HepG2 (cell line): ENCODE measurements around the gene ARHGAP19. TPM values are rescaled to one million over a fixed set of nuclear protein-coding genes. Genes with fewer than 3 reads are reported as not detected.

ENCODE experiments used
- ATAC-seq: fragments of 200-7000 bp; cut with Tn5 transposase; 3 replicates; pipeline ENCODE4 v1.9.1; 2020; ENCODE audit warnings: mild to moderate bottlenecking, moderate library complexity
- BruUV-seq: library from RNA; stranded (reverse); fragments of 400-500 nt; replicated peaks from 2 replicates; lab custom pipeline; 2021; lab: Mats Ljungman, UMichigan
- CTCF ChIA-PET: fragments of 300-600 bp; formaldehyde crosslinking; extraction: SDS; loops from one replicate; lab custom pipeline; 2021; ENCODE audit warnings: low total read pairs, inconsistent platforms, low intra/inter-chr PET ratio; lab: Yijun Ruan, JAX
- POLR2A ChIA-PET: fragments of 350-600 bp; sonication (Branson Sonifier 250); formaldehyde crosslinking; loops from one replicate; lab custom pipeline; 2020; ENCODE audit warnings: antibody characterized with exemption, inconsistent platforms; lab: Yijun Ruan, JAX
- DNase-seq: peaks from one replicate; pipeline ENCODE4 v3.0.0-alpha.2; 2015; ENCODE audit warnings: low spot score
- FAIRE-seq: peaks from 3 replicates; lab custom pipeline; 2011; peaks lifted over from hg19 to GRCh38; lab: Jason Lieb, UNC
- H2AFZ ChIP-seq: one replicate; pipeline ENCODE4 v1.6.1; 2011; ENCODE audit warnings: low read length, inconsistent platforms
- H3K27ac ChIP-seq: fragments of 300-600 bp; 3 replicates; pipeline ENCODE4 v1.8.0; 2011; ENCODE audit warnings: mixed run types, mild to moderate bottlenecking, mixed read lengths, low read length, inconsistent platforms; ENCODE audit not compliant: insufficient read depth; ENCODE audit errors: extremely low read length
- H3K27me3 ChIP-seq, 2 experiments: fragments of 200-600 bp in 1 of 2; 2 replicates in 1 of 2; 3 replicates in 1 of 2; pipeline versions ENCODE4 v1.6.0 to v1.8.0; 2011; ENCODE audit warnings: low read length in 2 of 2, mild to moderate bottlenecking in 2 of 2, moderate library complexity in 2 of 2, inconsistent platforms in 1 of 2; ENCODE audit not compliant: insufficient read depth in 2 of 2, control insufficient read depth in 1 of 2
- H3K36me3 ChIP-seq, 2 experiments: fragments of 200-600 bp in 1 of 2; replicated peaks in 1 of 2; 2 replicates in 1 of 2; 3 replicates in 1 of 2; pipeline versions ENCODE4 v1.5.1 to v1.8.0; 2011; ENCODE audit warnings: low read length in 2 of 2, inconsistent platforms in 1 of 2; ENCODE audit not compliant: insufficient read depth in 2 of 2, control insufficient read depth in 1 of 2
- H3K4me1 ChIP-seq: 2 replicates; pipeline ENCODE4 v1.5.1; 2012; ENCODE audit warnings: low read length, inconsistent platforms; ENCODE audit not compliant: insufficient read depth
- H3K4me2 ChIP-seq: 2 replicates; pipeline ENCODE4 v1.6.0; 2011; ENCODE audit warnings: low read depth, low read length, inconsistent platforms
- H3K4me3 ChIP-seq, 3 experiments: fragments of 200-600 bp in 1 of 3; sonication (generic), shearing (Covaris generic) in 1 of 3; replicated peaks in 1 of 3; 2 replicates each; pipeline ENCODE4 v1.5.1; 2011 to 2016; ENCODE audit warnings: low read length in 3 of 3, inconsistent platforms in 2 of 3, low read depth in 2 of 3, mild to moderate bottlenecking in 2 of 3, control low read depth in 1 of 3, mixed read lengths in 1 of 3; ENCODE audit not compliant: insufficient read depth in 1 of 3
- H3K79me2 ChIP-seq: one replicate; pipeline ENCODE4 v1.6.1; 2011; ENCODE audit warnings: low read length, inconsistent platforms; ENCODE audit not compliant: insufficient read depth
- H3K9ac ChIP-seq: 2 replicates; pipeline ENCODE4 v1.6.0; 2011; ENCODE audit warnings: mild to moderate bottlenecking, low read depth, low read length, inconsistent platforms; ENCODE audit not compliant: insufficient read depth
- H3K9me3 ChIP-seq: 2 replicates; pipeline ENCODE4 v1.5.1; 2012; ENCODE audit warnings: mild to moderate bottlenecking, low read length
- H4K20me1 ChIP-seq: 2 replicates; pipeline ENCODE4 v1.6.0; 2011; ENCODE audit warnings: inconsistent platforms, mild to moderate bottlenecking, low read length, moderate library complexity; ENCODE audit not compliant: insufficient read depth
- CBFB ChIP-seq: sonication (generic); formaldehyde crosslinking; IDR thresholded peaks from 2 replicates; pipeline ENCODE4 v1.4.0; 2020; ENCODE audit warnings: missing genetic modification reagents
- HNRNPH1 ChIP-seq: fragments of 200-400 bp; formaldehyde crosslinking; optimal IDR thresholded peaks from 2 replicates; pipeline ENCODE3; 2017; ENCODE audit warnings: mild to moderate bottlenecking, low read depth, low read length
- ZNF629 ChIP-seq: sonication (generic); formaldehyde crosslinking; conservative IDR thresholded peaks from 2 replicates; pipeline ENCODE4 v1.5.0; 2020; ENCODE audit warnings: missing genetic modification reagents
- WGBS: methylation state at CpG from one replicate; pipeline ENCODE4 v1.1.6; 2017; ENCODE audit warnings: low lambda C conversion rate; 5-methylcytosine and 5-hydroxymethylcytosine counted together
- in situ Hi-C: cut with HindIII; loops from 2 replicates; pipeline ENCODE4 v1.10.0; 2017; ENCODE audit warnings: low pct_unique_long_range_greater_than_20kb; ENCODE audit not compliant: extremely low pct_ligation_motif_present
- intact Hi-C: fragments of 100-400 bp; cut with micrococcal nuclease; formaldehyde crosslinking; loops from one replicate; pipeline ENCODE4 v1.10.0; 2022; ENCODE audit not compliant: unreplicated experiment
- polyA plus RNA-seq, 8 experiments: library from polyadenylated mRNA; depleted of rRNA in 3 of 8; stranded (reverse) in 7 of 8; unstranded in 1 of 8; fragments of >200 nt; fragmentation: Illumina TruSeq in 4 of 8; extraction: Trizol in 4 of 8; gene quantifications; 2 replicates each; pipeline versions ENCODE4 v1.2.1 to v1.2.3, GENCODE V29; 2011 to 2016; ENCODE audit warnings: low read depth in 4 of 8, missing spikeins in 1 of 8, mixed read lengths in 1 of 8; ENCODE audit not compliant: insufficient read depth in 1 of 8
- total RNA-seq, 5 experiments: library from RNA; depleted of rRNA; stranded (reverse); fragments of >200 nt; fragmentation: Illumina TruSeq; extraction: Trizol; gene quantifications; 2 replicates each; pipeline ENCODE4 v1.2.3, GENCODE V29; 2016; ENCODE audit warnings: low read depth in 1 of 5
- TF ChIP-seq, protein P1 (sequence below): sonication (generic); formaldehyde crosslinking; IDR thresholded peaks from 2 replicates; pipeline ENCODE4 v1.4.0; 2020; ENCODE audit warnings: mild to moderate bottlenecking, missing genetic modification reagents
- TF ChIP-seq, protein P2 (sequence below): IDR thresholded peaks from 2 replicates; pipeline ENCODE4 v1.6.1; 2018; ENCODE audit warnings: missing genetic modification reagents

Gene ARHGAP19
- total and polyA plus RNA-seq, 2 of the 13 experiments (the other 11 are each of a cell fraction or from before 2014, with no cell fraction given) = 7.6 to 10.0 TPM

DNA sequence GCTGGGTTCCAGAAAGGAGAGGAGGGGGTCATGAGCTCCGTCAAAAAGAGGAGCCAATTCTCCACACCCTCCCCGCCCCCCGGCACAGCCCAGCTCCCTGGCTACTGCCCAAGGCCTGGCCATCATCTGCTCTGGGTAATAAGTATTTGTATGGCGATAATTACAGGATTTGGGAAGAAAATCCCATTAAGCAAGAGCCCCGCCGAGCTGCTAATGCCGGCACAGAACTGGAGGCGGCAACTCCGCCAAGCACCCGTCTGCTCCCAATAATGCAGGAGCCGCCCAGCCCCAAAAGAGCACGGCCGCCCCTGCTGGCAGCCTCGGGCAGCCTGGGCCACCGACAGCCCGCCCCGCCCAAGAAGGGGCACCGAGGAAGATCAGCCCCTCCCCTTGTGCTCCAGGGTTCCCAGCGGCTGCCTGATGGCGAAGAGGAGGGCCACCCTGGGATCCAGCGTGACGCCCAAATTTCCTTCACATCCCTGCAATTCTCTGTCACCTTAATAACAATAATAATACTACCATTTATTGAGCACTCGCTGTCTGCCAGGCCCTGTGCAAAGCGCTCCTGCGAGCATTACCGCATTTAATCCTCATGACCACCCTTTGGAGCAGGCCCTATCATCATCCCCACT lies 112.6 kb downstream of the ARHGAP19 start (continued):
- TF ChIP-seq, protein P1, sequence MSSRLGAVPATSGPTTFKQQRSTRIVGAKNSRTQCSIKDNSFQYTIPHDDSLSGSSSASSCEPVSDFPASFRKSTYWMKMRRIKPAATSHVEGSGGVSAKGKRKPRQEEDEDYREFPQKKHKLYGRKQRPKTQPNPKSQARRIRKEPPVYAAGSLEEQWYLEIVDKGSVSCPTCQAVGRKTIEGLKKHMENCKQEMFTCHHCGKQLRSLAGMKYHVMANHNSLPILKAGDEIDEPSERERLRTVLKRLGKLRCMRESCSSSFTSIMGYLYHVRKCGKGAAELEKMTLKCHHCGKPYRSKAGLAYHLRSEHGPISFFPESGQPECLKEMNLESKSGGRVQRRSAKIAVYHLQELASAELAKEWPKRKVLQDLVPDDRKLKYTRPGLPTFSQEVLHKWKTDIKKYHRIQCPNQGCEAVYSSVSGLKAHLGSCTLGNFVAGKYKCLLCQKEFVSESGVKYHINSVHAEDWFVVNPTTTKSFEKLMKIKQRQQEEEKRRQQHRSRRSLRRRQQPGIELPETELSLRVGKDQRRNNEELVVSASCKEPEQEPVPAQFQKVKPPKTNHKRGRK (CRISPR knock-in tag) = no peak
- TF ChIP-seq HNRNPH1 (no peak), CBFB (0 out of 2 replicates have a peak, but pooled peaks have one; percentile 21)
- TF ChIP-seq, all 625 proteins: peak for 11

DNA sequence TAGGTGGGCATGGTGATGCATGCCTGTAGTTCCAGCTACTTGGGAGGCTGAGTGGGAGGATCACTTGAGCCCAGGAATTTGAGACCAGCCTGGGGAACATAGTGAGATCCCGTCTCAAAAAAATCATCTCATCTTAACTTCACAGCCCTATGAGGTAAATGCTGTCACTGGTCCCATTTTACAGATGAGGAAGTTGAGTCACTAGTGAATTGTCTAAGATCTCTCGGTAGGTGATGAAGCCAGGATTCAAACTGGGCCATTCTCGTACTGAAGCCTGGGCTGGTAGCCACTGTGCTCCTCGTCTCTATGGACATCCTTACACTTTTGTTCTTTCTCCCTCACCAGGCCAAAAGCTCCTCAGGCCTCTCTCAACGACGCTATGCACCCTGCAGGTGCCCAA lies 113.1 kb downstream of the ARHGAP19 start:
- 9% methylated on average over 5 of the region's 6 CpGs for WGBS
- POLR2A ChIA-PET = interaction anchor here (1.4 kb wide), 1 partner anchor 41 kb away, joined by 6 read pairs; no protein-coding TSS in a partner anchor

More for the DNA sequence above, 113.1 kb downstream of the ARHGAP19 start:
- ATAC-seq (no peak), FAIRE-seq (no peak), DNase-seq (no peak)
- TF ChIP-seq ZNF629 = peak; percentile 80
- TF ChIP-seq, protein P2, sequence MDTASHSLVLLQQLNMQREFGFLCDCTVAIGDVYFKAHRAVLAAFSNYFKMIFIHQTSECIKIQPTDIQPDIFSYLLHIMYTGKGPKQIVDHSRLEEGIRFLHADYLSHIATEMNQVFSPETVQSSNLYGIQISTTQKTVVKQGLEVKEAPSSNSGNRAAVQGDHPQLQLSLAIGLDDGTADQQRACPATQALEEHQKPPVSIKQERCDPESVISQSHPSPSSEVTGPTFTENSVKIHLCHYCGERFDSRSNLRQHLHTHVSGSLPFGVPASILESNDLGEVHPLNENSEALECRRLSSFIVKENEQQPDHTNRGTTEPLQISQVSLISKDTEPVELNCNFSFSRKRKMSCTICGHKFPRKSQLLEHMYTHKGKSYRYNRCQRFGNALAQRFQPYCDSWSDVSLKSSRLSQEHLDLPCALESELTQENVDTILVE (CRISPR knock-in tag) = no peak
- H3K36me3 ChIP-seq = no peaks in the 10 kb centered on the region
- no peak overlapping the region; the same call in 1 of the 2 replicates for H3K4me2 ChIP-seq
- H4K20me1 ChIP-seq = no peaks in the 10 kb centered on the region
- no peaks in the 10 kb centered on the region for H3K9me3 ChIP-seq
- in situ Hi-C loops = no loop called here
- CTCF ChIA-PET = interaction anchor here (0.7 to 2.6 kb wide), 3 partner anchors 41 to 106 kb away, joined by 3 to 16 read pairs (median 5); no protein-coding TSS in a partner anchor
- no peak overlapping the region for H3K27ac ChIP-seq
- intact Hi-C loops = no loop called here
- H3K79me2 ChIP-seq = no peaks in the 10 kb centered on the region
- no peak overlapping the region for H3K9ac ChIP-seq
- H2AFZ ChIP-seq = no peak overlapping the region
- no peak overlapping the region for H3K4me3 ChIP-seq
- H3K27me3 ChIP-seq = peaks cover 11 to 88% of the 10 kb centered on the region in 2 experiments
- H3K4me1 ChIP-seq = peaks cover 6% of the 10 kb centered on the region
- BruUV-seq = no TSS peak
